Prostate gland (tissue), 2 donors: ENCODE data around the gene RBM39. TPM values are rescaled to one million over a fixed set of nuclear protein-coding genes. Genes with fewer than 3 reads are reported as not detected.
"Not testable (repeated sequence)": the region's sequence is repeated elsewhere in the genome, so short reads cannot be mapped to it uniquely, and the experiment has no call there.

Experiments
- DNase-seq: peaks from one replicate; pipeline ENCODE4 v3.0.0-alpha.2; 2019; ENCODE audit warnings: low spot score
- H3K27ac ChIP-seq, 2 donors: fragments of 200-600 bp; sonication (generic); 2 replicates each; pipeline ENCODE4 v1.5.1; 2017 to 2019
- H3K27me3 ChIP-seq: fragments of 200-600 bp; sonication (generic); replicated peaks from 2 replicates; pipeline ENCODE4 v1.5.1; 2019; ENCODE audit not compliant: insufficient read depth
- H3K36me3 ChIP-seq, 2 donors: fragments of 200-600 bp; sonication (generic); 1 replicate in 1 of 2; 2 replicates in 1 of 2; pipeline versions ENCODE4 v1.5.1 to v1.8.1; 2017 to 2019
- H3K4me1 ChIP-seq: fragments of 200-600 bp; sonication (generic); replicated peaks from 2 replicates; pipeline ENCODE4 v1.5.1; 2019
- H3K4me3 ChIP-seq, 2 donors: fragments of 200-600 bp; sonication (generic); 2 replicates each; pipeline ENCODE4 v1.5.1; 2017 to 2019
- H3K9me3 ChIP-seq: fragments of 200-600 bp; sonication (generic); 2 replicates; pipeline ENCODE4 v1.5.1; 2017
- POLR2A ChIP-seq: fragments of 450-650 bp; IDR thresholded peaks from one replicate; pipeline ENCODE4 v1.6.1; 2016; ENCODE audit warnings: antibody characterized with exemption, mild to moderate bottlenecking
- POLR2AphosphoS5 ChIP-seq: sonication (generic); formaldehyde crosslinking; IDR thresholded peaks from one replicate; pipeline ENCODE4 v1.6.1; 2017; ENCODE audit warnings: antibody characterized with exemption
- WGBS: methylation state at CpG from one replicate; pipeline ENCODE4 v1.1.5; 2018; 5-methylcytosine and 5-hydroxymethylcytosine counted together
- intact Hi-C: fragments of 100-400 bp; cut with DNase I; formaldehyde crosslinking; loops from one replicate; pipeline ENCODE4 v1.14.2; 2022
- total RNA-seq, 2 donors: library from RNA; depleted of rRNA; stranded (reverse); fragments of >200 nt; gene quantifications; one replicate each; pipeline ENCODE4 v1.1.0, GENCODE V29; 2016
- TF ChIP-seq, protein P1 (sequence below), 4 experiments: fragments of 200-600 bp in 2 of 4; fragments of 450-650 bp in 2 of 4; sonication (generic) in 2 of 4; IDR thresholded peaks; 1 replicate in 3 of 4; 2 replicates in 1 of 4; pipeline ENCODE4 v1.5.1; 2016 to 2019; ENCODE audit warnings: antibody characterized with exemption in 4 of 4, mild to moderate bottlenecking in 2 of 4, moderate library complexity in 2 of 4

Gene RBM39
- total RNA-seq, 2 donors from 2014 or later = 228 to 235 TPM

- Histone ChIP-seq H3K36me3 (no peaks in the 10 kb centered on the region), H3K27ac (peak overlapping the region; percentile 94 to 95), H3K27me3 (no peaks in the 10 kb centered on the region), H3K4me1 (peaks cover 3% of the 10 kb centered on the region), H3K9me3 (no peaks in the 10 kb centered on the region), H3K4me3 (peak overlapping the region; percentile 64 to 70)
- intact Hi-C loops = loop anchor here (5.0 kb wide), 1 partner anchor 96 kb away; no protein-coding TSS in a partner anchor
- TF ChIP-seq POLR2A (no peak), POLR2AphosphoS5 (no peak)
- TF ChIP-seq, protein P1, sequence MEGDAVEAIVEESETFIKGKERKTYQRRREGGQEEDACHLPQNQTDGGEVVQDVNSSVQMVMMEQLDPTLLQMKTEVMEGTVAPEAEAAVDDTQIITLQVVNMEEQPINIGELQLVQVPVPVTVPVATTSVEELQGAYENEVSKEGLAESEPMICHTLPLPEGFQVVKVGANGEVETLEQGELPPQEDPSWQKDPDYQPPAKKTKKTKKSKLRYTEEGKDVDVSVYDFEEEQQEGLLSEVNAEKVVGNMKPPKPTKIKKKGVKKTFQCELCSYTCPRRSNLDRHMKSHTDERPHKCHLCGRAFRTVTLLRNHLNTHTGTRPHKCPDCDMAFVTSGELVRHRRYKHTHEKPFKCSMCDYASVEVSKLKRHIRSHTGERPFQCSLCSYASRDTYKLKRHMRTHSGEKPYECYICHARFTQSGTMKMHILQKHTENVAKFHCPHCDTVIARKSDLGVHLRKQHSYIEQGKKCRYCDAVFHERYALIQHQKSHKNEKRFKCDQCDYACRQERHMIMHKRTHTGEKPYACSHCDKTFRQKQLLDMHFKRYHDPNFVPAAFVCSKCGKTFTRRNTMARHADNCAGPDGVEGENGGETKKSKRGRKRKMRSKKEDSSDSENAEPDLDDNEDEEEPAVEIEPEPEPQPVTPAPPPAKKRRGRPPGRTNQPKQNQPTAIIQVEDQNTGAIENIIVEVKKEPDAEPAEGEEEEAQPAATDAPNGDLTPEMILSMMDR (IDR thresholded peaks at IDR 0.05) = no peak
- WGBS = 77% methylated on average over 9 of the region's 9 CpGs
- DNase-seq = no peak
These were observed 29.3 kb upstream of the RBM39 start for GRCh38 chr20:35771367-35771688.

- 42% methylated on average over 5 of the region's 5 CpGs for WGBS
- intact Hi-C loops = loop anchor here (2.0 kb wide), 1 partner anchor 26 kb away; the partner anchor contains the start of gene RBM39
These were observed 26.9 kb upstream of the RBM39 start for GRCh38 chr20:35768731-35769664.

DNA sequence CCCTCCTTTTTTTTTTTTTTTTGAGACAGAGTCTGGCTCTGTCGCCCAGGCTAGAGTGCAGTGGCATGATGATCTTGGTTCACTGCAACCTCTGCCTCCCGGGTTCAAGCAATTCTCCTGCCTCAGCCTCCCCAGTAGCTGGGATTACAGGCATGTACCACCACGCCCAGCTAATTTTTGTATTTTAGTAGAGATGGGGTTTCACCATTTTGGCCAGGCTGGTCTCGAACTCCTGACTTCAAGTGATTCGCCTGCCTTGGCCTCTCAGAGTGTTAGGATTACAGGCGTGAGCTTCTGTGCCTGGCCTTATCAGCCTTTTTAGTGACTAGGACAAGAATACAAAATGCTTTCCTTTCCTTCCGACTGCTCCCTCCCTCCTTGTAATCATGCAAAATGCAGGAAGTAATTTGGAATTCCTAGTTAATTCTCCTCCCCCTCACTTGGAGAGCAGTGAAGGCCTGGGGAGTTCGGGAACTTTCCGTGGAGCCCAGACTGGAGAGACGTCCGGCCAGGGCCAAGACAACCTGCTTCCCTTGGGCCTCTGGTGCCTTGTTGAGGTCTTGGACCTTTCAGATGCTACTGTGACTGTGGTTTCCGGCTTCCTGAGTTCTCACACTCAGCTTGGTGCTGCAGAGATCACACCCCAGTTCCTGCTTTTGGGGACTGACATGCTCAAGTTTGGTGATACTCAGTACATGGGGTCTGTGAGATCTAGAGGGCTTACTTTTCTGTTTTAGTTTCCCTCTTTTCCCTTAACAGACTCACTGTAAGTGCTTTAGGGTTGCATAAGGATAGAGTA lies 25.8 kb upstream of the RBM39 start:
- H3K9me3 ChIP-seq = no peaks in the 10 kb centered on the region
- 58% methylated on average over 11 of the region's 12 CpGs for WGBS
- H3K4me3 ChIP-seq = no peak overlapping the region
- H3K27me3 ChIP-seq = no peaks in the 10 kb centered on the region
- intact Hi-C loops = loop anchor here (2.0 kb wide), 1 partner anchor 25 kb away; the partner anchor contains the start of gene RBM39
- peak; percentile 52 for TF ChIP-seq POLR2AphosphoS5
- TF ChIP-seq, protein P1 (IDR thresholded peaks at IDR 0.05) = no peak
- peak overlapping the region; percentile 65 to 73 for H3K27ac ChIP-seq
- DNase-seq = peak; percentile 49
- peaks cover 1% of the 10 kb centered on the region for H3K4me1 ChIP-seq
- H3K36me3 ChIP-seq = no peaks in the 10 kb centered on the region

More at GRCh38 chr20:35768731-35769664, 26.9 kb upstream of the RBM39 start:
- Histone ChIP-seq H3K27ac (peak overlapping the region; percentile 65 to 73), H3K9me3 (no peaks in the 10 kb centered on the region), H3K27me3 (no peaks in the 10 kb centered on the region), H3K36me3 (no peaks in the 10 kb centered on the region), H3K4me3 (no peak overlapping the region), H3K4me1 (peaks cover 3% of the 10 kb centered on the region)
- TF ChIP-seq, protein P1 (IDR thresholded peaks at IDR 0.05) = no peak
- no peak for TF ChIP-seq POLR2A
- peak; percentile 84 for TF ChIP-seq POLR2AphosphoS5
- DNase-seq = peak; percentile 71

- intact Hi-C loops = no loop called here
- 38% methylated on average over 4 of the region's 4 CpGs for WGBS
These were observed 24.8 kb upstream of the RBM39 start for GRCh38 chr20:35766843-35767242.

DNA sequence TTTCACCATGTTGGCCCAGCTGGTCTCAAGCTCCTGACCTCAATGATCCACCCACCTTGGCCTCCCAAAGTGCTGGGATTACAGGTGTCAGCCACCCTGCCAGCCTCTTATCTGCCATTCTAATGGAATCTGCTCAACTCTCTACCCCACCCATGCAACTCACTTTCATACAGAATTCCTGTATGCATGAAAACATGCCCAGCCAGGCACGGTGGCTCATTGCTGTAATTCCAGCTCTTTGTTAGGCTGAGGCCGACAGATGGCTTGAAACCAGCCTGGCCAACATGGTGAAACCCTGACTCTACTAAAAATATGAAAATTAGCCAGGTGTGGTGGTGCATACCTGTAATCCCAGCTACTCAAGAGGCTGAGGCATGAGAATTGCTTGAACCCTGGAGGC lies 22.9 kb upstream of the RBM39 start:
- H3K4me1 ChIP-seq, H3K27me3 ChIP-seq, H3K4me3 ChIP-seq, H3K9me3 ChIP-seq, H3K27ac ChIP-seq, DNase-seq, H3K36me3 ChIP-seq, intact Hi-C loops: not testable (repeated sequence)
- WGBS = 46% methylated on average over 2 of the region's 2 CpGs

More at GRCh38 chr20:35766843-35767242, 24.8 kb upstream of the RBM39 start:
- Histone ChIP-seq H3K9me3 (no peaks in the 10 kb centered on the region), H3K4me1 (no peaks in the 10 kb centered on the region), H3K4me3 (no peak overlapping the region), H3K36me3 (no peaks in the 10 kb centered on the region), H3K27me3 (no peaks in the 10 kb centered on the region), H3K27ac (no peak overlapping the region)
- DNase-seq = no peak
- no peak for TF ChIP-seq POLR2AphosphoS5
- TF ChIP-seq, protein P1 (IDR thresholded peaks at IDR 0.05) = no peak
- TF ChIP-seq POLR2A = no peak
